NCI-H2171 treated with DMSO at 0.1 percent for 48 hours (cell line): ENCODE measurements around the gene BCL2.

Experiments
- DNase-seq: peaks from one replicate; lab custom pipeline; 2025; lab: John Stamatoyannopoulos, UW

BCL2 gene

GRCh38 chr18:63155910-63156773 lies 163.4 kb downstream of the BCL2 start:
- DNase-seq = no peak

GRCh38 chr18:63155169-63155852 lies 164.3 kb downstream of the BCL2 start:
- DNase-seq = peak; percentile 96

GRCh38 chr18:63154350-63155152 lies 165.0 kb downstream of the BCL2 start:
- no peak for DNase-seq

DNA sequence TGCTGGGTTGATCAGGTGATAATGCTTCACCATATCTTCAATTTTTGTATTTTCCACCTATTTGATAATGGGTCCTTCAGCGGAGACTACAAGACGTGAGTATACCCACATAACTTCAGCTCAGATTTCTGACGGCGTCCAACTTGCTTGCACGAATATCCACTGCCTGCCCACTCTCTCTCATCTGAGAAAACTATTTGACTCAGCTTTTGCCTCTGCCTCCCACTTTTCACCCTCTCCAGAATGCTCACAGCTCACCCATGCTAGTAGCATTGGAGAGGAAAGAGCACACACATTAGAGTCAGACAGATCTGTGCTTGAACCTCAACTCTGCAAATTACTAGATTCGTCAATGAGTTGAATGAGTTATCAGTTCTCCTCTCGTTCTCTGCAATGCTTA lies 166.8 kb downstream of the BCL2 start:
- DNase-seq = no peak

DNA sequence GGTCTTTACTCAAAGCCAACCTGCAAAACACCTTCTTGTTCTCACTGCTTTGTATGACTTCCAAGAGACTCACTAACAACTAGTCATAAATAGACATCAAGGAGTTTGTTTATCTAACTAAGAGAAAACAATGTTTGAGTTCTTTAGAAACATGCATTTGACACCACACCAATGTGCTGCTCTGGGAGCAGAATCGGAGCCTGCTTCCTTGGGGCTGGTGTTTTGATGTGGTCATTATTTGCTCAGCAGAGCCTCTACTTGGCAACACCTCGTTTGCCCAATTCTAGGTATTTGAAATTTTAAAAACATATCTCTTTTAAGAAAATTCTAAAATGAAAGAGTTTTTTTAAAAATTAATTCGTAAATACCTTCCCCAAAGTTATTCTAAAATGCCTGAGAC lies 167.5 kb downstream of the BCL2 start:
- no peak for DNase-seq

- DNase-seq = no peak
These were observed 168.0 kb downstream of the BCL2 start for GRCh38 chr18:63151539-63151938.

- DNase-seq = no peak
These were observed 168.6 kb downstream of the BCL2 start for GRCh38 chr18:63150942-63151421.

- DNase-seq = no peak
These were observed 169.2 kb downstream of the BCL2 start for GRCh38 chr18:63150326-63150725.

DNA sequence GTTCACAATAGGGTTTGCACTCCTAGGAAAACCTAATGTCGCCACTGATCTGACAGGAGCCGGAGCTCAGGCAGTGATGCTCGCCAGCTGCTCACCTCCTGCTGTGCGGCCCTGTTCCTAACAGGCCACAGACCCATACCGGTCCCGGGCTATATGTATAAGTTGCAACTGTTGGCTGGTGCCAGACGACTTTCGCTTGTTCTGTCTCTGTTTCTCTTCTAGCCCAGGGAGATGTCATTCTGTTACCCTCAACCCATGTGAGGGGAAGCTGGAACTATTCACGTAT lies 170.3 kb downstream of the BCL2 start:
- peak; percentile 7 for DNase-seq

- peak; percentile 16 for DNase-seq
These were observed 170.9 kb downstream of the BCL2 start for GRCh38 chr18:63148449-63149301.

DNA sequence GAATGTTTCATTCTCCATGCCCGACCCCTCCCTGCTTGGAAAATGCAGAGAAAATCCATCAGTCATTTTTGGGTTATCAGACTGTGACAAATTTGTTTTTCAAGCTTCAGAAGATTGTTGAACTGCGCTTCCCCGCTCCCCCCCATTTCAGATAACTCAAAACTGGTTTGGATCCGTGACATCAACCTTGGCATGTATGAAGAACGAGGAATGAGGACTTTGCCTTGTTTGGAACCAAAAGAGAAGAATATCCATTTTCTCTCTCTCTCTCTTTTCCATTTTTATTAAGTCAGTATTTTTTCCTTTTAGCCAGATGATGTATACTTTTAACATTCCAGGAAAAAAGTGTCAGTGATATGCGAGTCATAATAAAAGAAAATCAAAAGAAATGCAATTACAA lies 171.6 kb downstream of the BCL2 start:
- DNase-seq = no peak

GRCh38 chr18:63146828-63147409 lies 172.7 kb downstream of the BCL2 start:
- no peak for DNase-seq

DNA sequence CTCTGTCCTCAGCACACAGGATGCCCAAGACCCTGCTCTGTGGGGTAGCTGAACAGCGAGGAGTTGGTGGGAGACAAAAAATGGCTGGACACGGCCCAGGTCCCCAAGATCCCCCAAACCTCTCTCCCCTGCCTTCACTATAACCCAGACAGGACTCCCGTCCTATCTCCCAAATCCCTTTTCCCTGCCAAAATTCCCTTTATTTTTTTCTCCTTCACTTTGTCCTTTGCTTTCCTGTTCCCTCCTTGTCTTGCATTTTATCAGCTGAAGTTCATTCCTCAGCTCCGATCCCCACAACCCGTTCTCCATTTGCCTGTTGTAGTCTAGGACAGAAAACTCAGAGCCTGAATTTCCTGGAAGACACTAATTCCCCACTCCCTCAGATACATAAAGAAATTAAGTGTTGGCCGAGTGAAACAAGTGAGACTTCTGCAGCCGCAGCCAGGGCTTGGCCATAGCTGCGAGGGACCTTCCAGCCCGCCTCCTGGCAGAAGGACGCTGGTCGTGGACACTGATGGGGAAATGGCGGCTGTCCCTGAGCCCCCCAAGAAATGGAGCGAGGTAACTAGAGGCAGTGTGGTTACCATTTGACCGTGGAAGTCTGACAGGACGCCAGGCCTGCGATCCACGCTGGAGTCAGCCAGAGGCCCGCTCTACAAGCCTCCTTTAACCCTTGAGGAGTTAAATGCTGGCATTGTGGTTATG lies 173.6 kb downstream of the BCL2 start:
- DNase-seq = no peak

DNA sequence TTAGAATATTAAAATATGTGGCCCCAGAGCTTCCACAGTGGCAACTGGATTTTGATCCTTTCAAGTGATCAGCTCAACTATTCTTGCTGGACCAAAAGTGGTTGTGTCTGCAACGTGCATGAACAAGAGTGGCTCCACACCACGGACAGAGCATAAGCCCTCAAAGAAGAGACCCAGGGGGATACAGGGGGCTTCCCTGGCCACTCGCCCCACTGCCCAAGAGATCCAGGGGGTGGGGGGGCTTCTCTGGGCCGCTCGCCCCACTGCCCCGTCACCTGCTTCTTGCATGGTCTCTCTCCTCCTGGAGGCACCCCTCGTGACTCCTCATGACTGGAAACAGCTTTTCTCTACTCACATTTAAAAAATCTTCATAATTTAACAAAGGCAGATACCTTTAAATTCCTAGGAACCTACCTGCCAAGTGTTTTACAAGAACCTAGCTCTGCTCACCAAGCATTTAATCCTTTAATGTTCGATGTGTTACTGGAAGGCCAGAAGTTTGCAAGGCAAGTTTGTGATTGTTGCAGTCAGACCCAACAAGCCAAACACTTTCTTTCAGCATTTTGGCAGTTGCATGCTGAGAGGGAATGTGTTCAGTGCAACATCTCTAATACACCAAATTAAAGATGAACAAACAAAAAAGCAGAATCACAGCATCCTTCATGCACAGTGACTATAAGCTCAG lies 174.3 kb downstream of the BCL2 start:
- DNase-seq = no peak

DNA sequence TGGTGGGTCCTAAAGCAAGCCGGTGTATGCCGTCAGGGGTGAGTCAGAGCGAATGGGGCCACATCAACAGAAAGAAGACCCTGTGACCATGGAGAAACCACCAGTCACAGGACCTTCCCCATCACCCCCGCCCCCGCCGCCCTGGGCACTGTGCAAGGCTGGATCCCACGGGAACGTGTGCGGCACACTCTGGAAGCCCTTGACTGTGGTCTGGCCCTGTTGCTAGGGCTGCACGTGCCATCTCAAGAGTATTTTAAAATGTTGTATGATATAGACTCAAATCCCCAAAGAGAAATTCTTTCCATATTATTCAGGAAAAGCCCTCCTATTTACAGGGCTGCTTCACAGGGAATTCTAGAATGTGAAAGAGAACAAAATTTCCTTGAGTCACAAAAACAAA lies 174.8 kb downstream of the BCL2 start:
- DNase-seq = no peak

- no peak for DNase-seq
These were observed 176.2 kb downstream of the BCL2 start for GRCh38 chr18:63143330-63143771.

GRCh38 chr18:63142594-63143225 lies 176.9 kb downstream of the BCL2 start:
- DNase-seq = no peak

- no peak for DNase-seq
These were observed 177.8 kb downstream of the BCL2 start for GRCh38 chr18:63141778-63142176.

GRCh38 chr18:63140997-63141777 lies 178.4 kb downstream of the BCL2 start:
- DNase-seq = no peak
